GM13976 (cell line): ENCODE data around the gene OPHN1.

Source experiments
- DNase-seq: peaks from one replicate; pipeline ENCODE4 v3.0.0; 2012; ENCODE audit warnings: low spot score
- in situ Hi-C: fragments of 300-500 bp; cut with MboI; formaldehyde crosslinking; loops from one replicate; pipeline ENCODE4 v1.12.0; 2022; ENCODE audit warnings: low sequenced_read_pairs, mixed read lengths, inconsistent platforms; ENCODE audit not compliant: unreplicated experiment
- TF ChIP-seq, protein P1 (sequence below): IDR thresholded peaks from 2 replicates; pipeline ENCODE4 v1.5.1; 2012; ENCODE audit warnings: borderline replicate concordance, mild to moderate bottlenecking; ENCODE audit not compliant: insufficient read depth; ENCODE audit errors: extremely low read depth, missing control alignments, control extremely low read depth

The OPHN1 gene

GRCh38 chrX:68304602-68305001 is 128.7 kb downstream of the OPHN1 start:
- no peak for DNase-seq
- TF ChIP-seq, protein P1, sequence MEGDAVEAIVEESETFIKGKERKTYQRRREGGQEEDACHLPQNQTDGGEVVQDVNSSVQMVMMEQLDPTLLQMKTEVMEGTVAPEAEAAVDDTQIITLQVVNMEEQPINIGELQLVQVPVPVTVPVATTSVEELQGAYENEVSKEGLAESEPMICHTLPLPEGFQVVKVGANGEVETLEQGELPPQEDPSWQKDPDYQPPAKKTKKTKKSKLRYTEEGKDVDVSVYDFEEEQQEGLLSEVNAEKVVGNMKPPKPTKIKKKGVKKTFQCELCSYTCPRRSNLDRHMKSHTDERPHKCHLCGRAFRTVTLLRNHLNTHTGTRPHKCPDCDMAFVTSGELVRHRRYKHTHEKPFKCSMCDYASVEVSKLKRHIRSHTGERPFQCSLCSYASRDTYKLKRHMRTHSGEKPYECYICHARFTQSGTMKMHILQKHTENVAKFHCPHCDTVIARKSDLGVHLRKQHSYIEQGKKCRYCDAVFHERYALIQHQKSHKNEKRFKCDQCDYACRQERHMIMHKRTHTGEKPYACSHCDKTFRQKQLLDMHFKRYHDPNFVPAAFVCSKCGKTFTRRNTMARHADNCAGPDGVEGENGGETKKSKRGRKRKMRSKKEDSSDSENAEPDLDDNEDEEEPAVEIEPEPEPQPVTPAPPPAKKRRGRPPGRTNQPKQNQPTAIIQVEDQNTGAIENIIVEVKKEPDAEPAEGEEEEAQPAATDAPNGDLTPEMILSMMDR, result no peak

DNA sequence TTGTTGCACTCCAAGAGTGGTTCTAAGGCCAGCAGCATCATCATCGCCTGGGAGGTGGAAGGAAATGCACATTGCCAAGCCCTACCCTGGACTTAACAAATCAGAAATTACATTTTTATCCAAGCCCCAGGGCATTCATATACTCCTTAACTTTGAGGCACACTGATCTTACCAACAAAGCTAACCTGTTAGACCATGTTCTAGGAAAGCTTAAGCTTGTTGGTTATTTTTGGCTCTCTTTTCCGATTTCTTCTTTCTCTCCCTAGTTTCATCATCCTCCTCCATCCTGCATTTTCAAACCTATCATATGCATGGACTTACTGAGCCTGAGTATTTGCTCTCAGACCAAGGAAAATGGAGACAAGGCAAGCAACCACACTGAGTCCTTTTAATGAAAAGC is 133.4 kb downstream of the OPHN1 start:
- DNase-seq, result no peak
- TF ChIP-seq, protein P1, result no peak
- in situ Hi-C loops, result no loop called here

More at GRCh38 chrX:68304602-68305001, 128.7 kb downstream of the OPHN1 start:
- in situ Hi-C loops, result no loop called here

DNA sequence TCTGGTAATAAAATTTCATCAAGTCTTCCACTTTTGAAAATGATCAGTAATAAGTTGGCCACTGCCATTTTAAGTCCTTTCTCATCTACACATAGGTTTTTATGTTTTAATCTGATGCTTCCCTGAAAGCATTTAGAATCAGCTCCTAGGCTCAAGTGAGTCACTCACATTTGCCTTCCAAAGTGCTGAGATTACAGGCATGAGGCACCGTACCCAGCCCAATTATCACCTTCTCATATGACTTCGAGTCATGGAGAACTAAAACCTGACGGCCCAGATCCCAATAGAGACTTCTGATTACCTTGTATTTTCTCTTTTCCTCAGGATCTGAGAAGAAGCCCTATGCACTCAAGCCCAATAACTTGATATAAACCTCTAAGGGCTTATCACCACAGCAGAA is 140.8 kb downstream of the OPHN1 start:
- in situ Hi-C loops, result no loop called here
- TF ChIP-seq, protein P1, result no peak

GRCh38 chrX:68288127-68288526 is 145.2 kb downstream of the OPHN1 start:
- in situ Hi-C loops, result no loop called here
- TF ChIP-seq, protein P1, result no peak
- no peak for DNase-seq

More for the DNA sequence above, 140.8 kb downstream of the OPHN1 start:
- no peak for DNase-seq

DNA sequence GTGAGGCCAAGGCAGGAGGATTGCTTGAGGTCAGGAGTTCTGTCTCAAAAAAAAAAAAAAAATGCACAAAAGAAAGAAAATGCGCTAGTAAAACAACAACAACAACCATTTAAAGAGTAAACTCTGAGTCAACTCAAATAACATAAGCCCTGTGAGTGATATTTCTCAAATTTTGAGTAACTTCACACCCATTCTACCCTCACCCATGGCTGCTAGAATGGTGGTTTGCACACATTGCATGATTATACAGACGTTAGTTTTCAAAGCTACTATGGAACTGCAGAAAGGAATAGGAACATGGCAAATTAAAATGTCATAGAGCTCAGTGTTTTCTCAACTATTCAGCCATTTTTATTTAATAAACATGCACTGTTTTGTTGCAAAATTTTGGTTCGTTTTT is 145.9 kb downstream of the OPHN1 start:
- TF ChIP-seq, protein P1, result no peak
- in situ Hi-C loops, result no loop called here
- no peak for DNase-seq

DNA sequence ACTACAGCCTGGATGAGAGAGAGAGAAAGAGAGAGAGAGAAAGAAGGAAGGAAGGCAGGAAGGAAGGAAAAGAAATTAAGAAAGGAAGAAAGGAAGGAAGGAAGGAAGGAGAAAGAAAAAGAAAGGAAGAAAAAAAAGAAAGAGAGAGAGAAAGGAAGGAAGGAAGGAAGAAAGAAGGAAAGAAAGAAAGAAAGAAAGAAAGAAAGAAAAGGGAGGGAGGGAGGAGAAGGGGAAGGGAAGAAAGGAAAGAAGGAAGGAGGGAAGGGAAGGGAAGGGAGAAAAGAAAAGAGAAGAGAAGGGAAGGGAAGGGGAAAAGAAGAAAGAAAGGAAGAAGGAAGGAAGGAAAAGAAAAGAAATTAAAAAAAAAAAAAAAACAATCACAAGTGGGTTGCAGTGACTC is 146.3 kb downstream of the OPHN1 start:
- TF ChIP-seq, protein P1, result no peak
- no peak for DNase-seq
- in situ Hi-C loops, result no loop called here

- in situ Hi-C loops, result no loop called here
- TF ChIP-seq, protein P1, result no peak
- DNase-seq, result no peak
Measured at GRCh38 chrX:68286076-68286475, 147.2 kb downstream of the OPHN1 start.
